H1 (cell line): ENCODE measurements around the gene HIC1.

Source experiments
- BRCA1 ChIP-seq: IDR thresholded peaks from 2 replicates; pipeline ENCODE4 v1.6.1; 2012; ENCODE audit warnings: low read depth, low read length, improper control_type of control experiment
- EZH2 ChIP-seq: fragments of 200-600 bp; sonication (generic); IDR thresholded peaks from 2 replicates; pipeline ENCODE4 v1.7.1; 2012; ENCODE audit warnings: low read depth, mild to moderate bottlenecking, moderate library complexity, low read length, inconsistent platforms; ENCODE audit not compliant: severe bottlenecking
- GABPA ChIP-seq: IDR thresholded peaks from 2 replicates; pipeline ENCODE4 v1.6.1; 2011; ENCODE audit warnings: mild to moderate bottlenecking, low read length, moderate library complexity, borderline replicate concordance; ENCODE audit not compliant: insufficient read depth
- KDM5A ChIP-seq: fragments of 200-600 bp; IDR thresholded peaks from 2 replicates; pipeline ENCODE4 v1.7.1; 2012; ENCODE audit warnings: mild to moderate bottlenecking, low read length, inconsistent platforms, mixed read lengths
- POLR2A ChIP-seq, 2 experiments: IDR thresholded peaks; 1 replicate in 1 of 2; 2 replicates in 1 of 2; pipeline ENCODE4 v1.6.1; 2011; ENCODE audit warnings: low read depth in 2 of 2, low read length in 2 of 2, mild to moderate bottlenecking in 2 of 2; ENCODE audit errors: control extremely low read depth in 1 of 2
- POLR2AphosphoS5 ChIP-seq: IDR thresholded peaks from 2 replicates; pipeline ENCODE4 v1.6.1; 2011; ENCODE audit warnings: low read depth, low read length
- RFX5 ChIP-seq: IDR thresholded peaks from 2 replicates; pipeline ENCODE4 v1.6.1; 2011; ENCODE audit warnings: low read depth, low read length, improper control_type of control experiment, borderline replicate concordance
- SIN3A ChIP-seq, 2 experiments: IDR thresholded peaks in 1 of 2; conservative IDR thresholded peaks in 1 of 2; 2 replicates each; pipeline ENCODE4 v1.6.1; 2011 to 2012; ENCODE audit warnings: low read length in 2 of 2, improper control_type of control experiment in 1 of 2, low read depth in 1 of 2, mild to moderate bottlenecking in 1 of 2
- SP1 ChIP-seq: IDR thresholded peaks from 2 replicates; pipeline ENCODE4 v1.6.1; 2011; ENCODE audit warnings: low read depth, low read length
- SP2 ChIP-seq: IDR thresholded peaks from 2 replicates; pipeline ENCODE4 v1.6.1; 2012; ENCODE audit warnings: mild to moderate bottlenecking, low read length, inconsistent platforms
- SRF ChIP-seq: IDR thresholded peaks from 2 replicates; pipeline ENCODE4 v1.6.1; 2011; ENCODE audit warnings: mild to moderate bottlenecking, low read depth, low read length, moderate library complexity
- SUZ12 ChIP-seq: fragments of 200-600 bp; sonication (generic); IDR thresholded peaks from 2 replicates; pipeline ENCODE4 v1.6.1; 2012; ENCODE audit warnings: mild to moderate bottlenecking, inconsistent platforms, low read length, moderate library complexity, mixed read lengths
- TAF1 ChIP-seq: IDR thresholded peaks from 2 replicates; pipeline ENCODE4 v1.6.1; 2011; ENCODE audit warnings: mild to moderate bottlenecking, low read depth, low read length
- TF ChIP-seq, protein P1 (sequence below), 3 experiments: IDR thresholded peaks; 1 replicate in 2 of 3; 2 replicates in 1 of 3; pipeline versions ENCODE4 v1.5.1 to v1.6.1; 2011; ENCODE audit warnings: low read length in 3 of 3, mild to moderate bottlenecking in 3 of 3, inconsistent platforms in 2 of 3, low read depth in 1 of 3, moderate library complexity in 1 of 3; ENCODE audit not compliant: insufficient read depth in 1 of 3; ENCODE audit errors: control extremely low read depth in 1 of 3

DNA sequence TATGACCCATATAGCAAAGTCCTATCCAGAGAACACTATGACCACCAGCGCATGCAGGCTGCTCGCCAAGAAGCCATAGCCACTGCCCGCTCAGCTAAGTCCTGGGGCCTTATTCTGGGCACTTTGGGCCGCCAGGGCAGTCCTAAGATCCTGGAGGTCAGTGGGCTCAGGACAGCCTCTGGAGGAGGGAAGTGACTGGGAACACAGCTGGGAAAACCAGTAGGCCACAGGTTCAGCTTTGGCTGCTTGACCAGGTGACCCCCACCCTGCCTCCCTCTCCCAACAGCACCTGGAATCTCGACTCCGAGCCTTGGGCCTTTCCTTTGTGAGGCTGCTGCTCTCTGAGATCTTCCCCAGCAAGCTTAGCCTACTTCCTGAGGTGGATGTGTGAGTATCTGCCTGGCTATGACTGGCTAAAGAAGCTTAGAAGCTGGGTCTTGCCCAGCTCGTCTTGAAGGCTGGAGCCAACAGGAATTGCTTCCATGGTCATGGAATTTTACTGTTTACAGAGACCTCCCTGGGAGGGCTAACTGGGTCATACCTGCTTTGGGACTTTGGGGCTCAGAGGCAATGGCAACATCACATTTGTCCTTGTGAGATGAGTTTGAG lies 14.6 kb upstream of the HIC1 start:
- TF ChIP-seq POLR2A (IDR thresholded peaks at IDR 0.05; ENCODE audit: control extremely low read depth in 1 of 2, low read depth in 2 of 2, low read length in 2 of 2) (no peak), GABPA (no peak), SUZ12 (no peak), RFX5 (no peak), KDM5A (no peak), POLR2AphosphoS5 (no peak), BRCA1 (no peak), SP1 (no peak), SRF (no peak), SIN3A (conservative IDR thresholded peaks at IDR 0.05 in 1 of 2, IDR thresholded peaks at IDR 0.05 in 1 of 2; ENCODE audit: low read depth in 1 of 2, low read length in 2 of 2) (no peak), TAF1 (no peak), SP2 (no peak), EZH2 (no peak)
- TF ChIP-seq, protein P1, sequence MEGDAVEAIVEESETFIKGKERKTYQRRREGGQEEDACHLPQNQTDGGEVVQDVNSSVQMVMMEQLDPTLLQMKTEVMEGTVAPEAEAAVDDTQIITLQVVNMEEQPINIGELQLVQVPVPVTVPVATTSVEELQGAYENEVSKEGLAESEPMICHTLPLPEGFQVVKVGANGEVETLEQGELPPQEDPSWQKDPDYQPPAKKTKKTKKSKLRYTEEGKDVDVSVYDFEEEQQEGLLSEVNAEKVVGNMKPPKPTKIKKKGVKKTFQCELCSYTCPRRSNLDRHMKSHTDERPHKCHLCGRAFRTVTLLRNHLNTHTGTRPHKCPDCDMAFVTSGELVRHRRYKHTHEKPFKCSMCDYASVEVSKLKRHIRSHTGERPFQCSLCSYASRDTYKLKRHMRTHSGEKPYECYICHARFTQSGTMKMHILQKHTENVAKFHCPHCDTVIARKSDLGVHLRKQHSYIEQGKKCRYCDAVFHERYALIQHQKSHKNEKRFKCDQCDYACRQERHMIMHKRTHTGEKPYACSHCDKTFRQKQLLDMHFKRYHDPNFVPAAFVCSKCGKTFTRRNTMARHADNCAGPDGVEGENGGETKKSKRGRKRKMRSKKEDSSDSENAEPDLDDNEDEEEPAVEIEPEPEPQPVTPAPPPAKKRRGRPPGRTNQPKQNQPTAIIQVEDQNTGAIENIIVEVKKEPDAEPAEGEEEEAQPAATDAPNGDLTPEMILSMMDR (IDR thresholded peaks at IDR 0.05; ENCODE audit: control extremely low read depth in 1 of 3, insufficient read depth in 1 of 3, low read depth in 1 of 3, low read length in 3 of 3): no peak
